Cardiac fibroblast (primary cell): ENCODE data around the gene TMEM232.
A peak's percentile ranks its signal among the peaks of the same experiment; 100 is the strongest.

Experiments
- DNase-seq, 2 donors: peaks; one replicate each; pipeline versions ENCODE4 v3.0.0 to v3.0.0-alpha.2; 2010; ENCODE audit warnings: low read depth in 2 of 2
- H3K4me3 ChIP-seq, 2 donors: replicated peaks in 1 of 2; 1 replicate in 1 of 2; 2 replicates in 1 of 2; pipeline ENCODE4 v1.5.1; 2011; ENCODE audit warnings: low read depth in 2 of 2, low read length in 2 of 2, mild to moderate bottlenecking in 2 of 2, moderate library complexity in 1 of 2
- TF ChIP-seq, protein P1 (sequence below): IDR thresholded peaks from one replicate; pipeline ENCODE4 v1.5.1; 2011; ENCODE audit warnings: low read depth, mild to moderate bottlenecking, low read length, inconsistent platforms

The TMEM232 gene

GRCh38 chr5:110630350-110630749 lies 96.1 kb downstream of the TMEM232 start:
- no peak overlapping the region for H3K4me3 ChIP-seq
- TF ChIP-seq, protein P1, sequence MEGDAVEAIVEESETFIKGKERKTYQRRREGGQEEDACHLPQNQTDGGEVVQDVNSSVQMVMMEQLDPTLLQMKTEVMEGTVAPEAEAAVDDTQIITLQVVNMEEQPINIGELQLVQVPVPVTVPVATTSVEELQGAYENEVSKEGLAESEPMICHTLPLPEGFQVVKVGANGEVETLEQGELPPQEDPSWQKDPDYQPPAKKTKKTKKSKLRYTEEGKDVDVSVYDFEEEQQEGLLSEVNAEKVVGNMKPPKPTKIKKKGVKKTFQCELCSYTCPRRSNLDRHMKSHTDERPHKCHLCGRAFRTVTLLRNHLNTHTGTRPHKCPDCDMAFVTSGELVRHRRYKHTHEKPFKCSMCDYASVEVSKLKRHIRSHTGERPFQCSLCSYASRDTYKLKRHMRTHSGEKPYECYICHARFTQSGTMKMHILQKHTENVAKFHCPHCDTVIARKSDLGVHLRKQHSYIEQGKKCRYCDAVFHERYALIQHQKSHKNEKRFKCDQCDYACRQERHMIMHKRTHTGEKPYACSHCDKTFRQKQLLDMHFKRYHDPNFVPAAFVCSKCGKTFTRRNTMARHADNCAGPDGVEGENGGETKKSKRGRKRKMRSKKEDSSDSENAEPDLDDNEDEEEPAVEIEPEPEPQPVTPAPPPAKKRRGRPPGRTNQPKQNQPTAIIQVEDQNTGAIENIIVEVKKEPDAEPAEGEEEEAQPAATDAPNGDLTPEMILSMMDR, result no peak
- DNase-seq, result no peak

DNA sequence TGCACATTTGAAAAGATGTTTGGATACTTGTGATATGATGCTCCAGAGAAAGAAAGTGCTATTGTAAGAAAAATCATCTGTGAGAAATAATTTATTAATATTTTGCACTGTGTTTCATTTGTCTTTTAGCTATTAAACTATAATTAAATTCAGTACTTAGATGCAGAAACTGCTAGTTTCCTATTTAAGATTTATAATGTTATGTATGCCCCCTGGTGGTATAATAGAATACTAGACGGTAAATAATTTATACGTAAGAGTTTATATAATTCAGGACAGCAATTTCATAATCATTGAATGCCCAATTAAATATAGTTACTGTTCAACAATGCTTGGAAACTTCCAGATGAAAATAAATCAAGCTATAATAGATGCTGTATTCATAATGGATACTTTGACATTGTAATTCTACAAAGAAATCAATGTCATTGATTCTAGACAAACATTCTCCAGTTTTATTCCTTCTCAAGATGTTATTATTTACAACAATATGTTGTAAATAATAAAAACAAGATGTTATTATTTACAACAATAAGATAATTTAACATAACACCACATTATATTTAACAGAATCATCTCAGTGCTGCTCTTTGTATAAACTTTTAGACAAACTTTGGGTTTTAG lies 101.0 kb downstream of the TMEM232 start:
- H3K4me3 ChIP-seq, result no peak overlapping the region
- peak; percentile 58 to 60 for DNase-seq
- TF ChIP-seq, protein P1, result peak; percentile 37

DNA sequence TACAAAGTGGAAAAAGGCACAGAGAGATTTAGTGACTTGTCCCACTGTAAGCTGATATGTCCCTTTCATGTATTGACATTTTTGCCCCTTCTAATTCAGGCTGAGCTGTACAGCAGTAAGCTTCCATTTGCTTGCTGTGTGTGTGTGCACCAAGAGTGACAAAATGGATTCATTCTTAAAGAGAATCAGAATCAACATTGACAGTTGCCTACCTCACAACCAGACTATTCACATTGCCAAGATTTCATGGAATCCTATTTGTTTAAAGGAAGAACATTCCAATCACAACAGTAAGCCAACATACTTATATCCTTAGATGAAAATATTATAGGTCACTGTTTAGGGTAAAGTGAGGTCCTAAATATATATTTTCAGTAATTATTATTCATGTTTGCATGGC lies 102.6 kb downstream of the TMEM232 start:
- no peak overlapping the region for H3K4me3 ChIP-seq
- peak in 1 of 2 donors; percentile 14 for DNase-seq
- TF ChIP-seq, protein P1, result no peak

DNA sequence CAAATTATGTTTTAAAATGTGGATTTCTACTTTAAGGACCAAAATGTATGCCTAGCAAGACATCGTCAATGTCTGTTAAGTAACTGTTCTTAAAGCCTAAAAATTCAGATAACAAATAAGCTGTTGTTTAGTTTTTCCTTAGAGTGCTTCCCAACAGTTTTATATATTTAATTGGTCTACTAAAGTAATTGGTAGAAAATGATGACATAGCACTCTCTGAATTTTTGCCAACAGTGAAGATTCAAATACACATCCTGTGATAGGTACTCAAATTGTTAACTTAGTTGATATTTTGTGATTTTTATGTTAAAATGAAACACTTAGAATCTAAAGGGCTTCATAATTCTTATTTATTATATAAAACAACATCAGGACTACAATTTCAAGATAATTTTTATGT lies 107.5 kb downstream of the TMEM232 start:
- TF ChIP-seq, protein P1, result no peak
- H3K4me3 ChIP-seq, result no peak overlapping the region
- no peak for DNase-seq

GRCh38 chr5:110616009-110616408 lies 110.5 kb downstream of the TMEM232 start:
- no peak overlapping the region for H3K4me3 ChIP-seq
- TF ChIP-seq, protein P1, result no peak
- DNase-seq, result no peak

DNA sequence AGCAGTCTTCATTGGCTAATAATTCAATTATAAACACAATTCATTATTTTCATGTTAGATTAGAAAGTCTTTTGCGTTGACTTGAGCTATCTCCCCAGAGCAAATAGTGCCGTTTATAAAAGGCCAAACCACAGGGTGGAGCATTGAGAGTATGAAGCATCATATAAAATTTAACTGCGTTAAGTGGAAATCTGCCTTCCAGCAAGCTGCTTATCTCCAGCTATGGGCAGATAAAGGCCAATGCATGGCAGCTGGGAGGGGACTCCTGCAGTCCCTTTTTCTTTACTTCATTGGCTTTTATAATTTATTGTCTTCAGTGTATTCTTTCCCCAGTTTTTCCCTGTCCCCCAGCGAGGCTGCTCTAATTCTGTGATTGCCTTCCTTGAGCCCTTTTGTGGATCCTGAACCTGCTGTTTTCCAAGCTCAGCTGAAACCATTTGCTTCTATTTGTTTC lies 113.7 kb downstream of the TMEM232 start:
- H3K4me3 ChIP-seq, result no peak overlapping the region
- TF ChIP-seq, protein P1, result no peak
- no peak for DNase-seq

- TF ChIP-seq, protein P1, result no peak
- no peak overlapping the region for H3K4me3 ChIP-seq
- no peak for DNase-seq
These were observed 114.7 kb downstream of the TMEM232 start for GRCh38 chr5:110611817-110612216.
